HG03159 (cell line): ENCODE data around the gene LILRA2.
A peak's percentile ranks its signal among the peaks of the same experiment; 100 is the strongest.
"Not testable (repeated sequence)": the region's sequence is repeated elsewhere in the genome, so short reads cannot be mapped to it uniquely, and the experiment has no call there.

Source experiments
- ATAC-seq: cut with Tn5 transposase; IDR thresholded peaks from one replicate; pipeline ENCODE4 v1.9.1; 2021; ENCODE audit warnings: mild to moderate bottlenecking, moderate library complexity; ENCODE audit not compliant: unreplicated experiment

LILRA2 gene

GRCh38 chr19:54573330-54573872, at the start of gene LILRA2:
LILRA2 (plus strand) TSS chr19:54573790; CDS start chr19:54573879, 89 bp downstream.
- no peak for ATAC-seq

- ATAC-seq = no peak
Observed at GRCh38 chr19:54525636-54526035, 48.0 kb upstream of the LILRA2 start.

GRCh38 chr19:54526972-54527371, 46.6 kb upstream of the LILRA2 start:
- no peak for ATAC-seq

DNA sequence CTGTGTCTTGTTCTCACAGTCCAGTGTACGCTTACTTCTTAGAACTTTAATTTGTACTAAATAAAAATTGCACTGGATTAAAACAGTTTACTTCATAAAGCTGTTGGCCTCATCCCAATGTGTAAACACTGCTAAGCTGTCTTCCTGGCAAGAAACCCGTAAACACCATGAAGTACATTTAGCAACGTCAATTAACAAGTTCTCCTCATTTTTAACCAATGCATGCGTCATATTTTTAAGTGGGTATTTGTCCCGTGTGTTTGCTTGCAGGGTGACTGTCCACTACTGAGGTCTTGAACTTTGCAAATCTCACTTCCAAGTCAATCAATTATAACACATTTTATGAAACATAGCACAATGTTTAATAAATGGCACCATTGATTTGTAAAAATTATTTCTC, 42.7 kb upstream of the LILRA2 start:
- ATAC-seq = no peak

DNA sequence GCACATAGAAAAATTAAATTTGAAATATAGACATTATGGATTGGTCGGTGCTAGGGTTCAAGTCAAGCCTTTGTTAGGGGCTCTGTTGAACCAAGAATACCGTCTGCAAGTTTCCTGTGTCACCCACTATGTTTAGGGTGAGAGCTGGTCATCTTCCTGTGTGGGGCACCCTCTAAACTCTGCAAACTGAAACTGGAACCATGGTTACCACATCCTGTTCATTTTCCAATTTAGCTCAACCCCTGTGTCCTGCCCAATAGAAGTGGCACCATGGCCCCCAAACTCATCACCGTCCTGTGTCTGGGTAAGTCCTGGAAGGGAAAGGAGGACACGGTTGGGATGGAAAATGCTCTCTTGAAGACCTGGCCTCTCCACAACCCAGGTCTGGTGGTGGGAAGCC, 41.1 kb upstream of the LILRA2 start:
- ATAC-seq = peak; percentile 79

DNA sequence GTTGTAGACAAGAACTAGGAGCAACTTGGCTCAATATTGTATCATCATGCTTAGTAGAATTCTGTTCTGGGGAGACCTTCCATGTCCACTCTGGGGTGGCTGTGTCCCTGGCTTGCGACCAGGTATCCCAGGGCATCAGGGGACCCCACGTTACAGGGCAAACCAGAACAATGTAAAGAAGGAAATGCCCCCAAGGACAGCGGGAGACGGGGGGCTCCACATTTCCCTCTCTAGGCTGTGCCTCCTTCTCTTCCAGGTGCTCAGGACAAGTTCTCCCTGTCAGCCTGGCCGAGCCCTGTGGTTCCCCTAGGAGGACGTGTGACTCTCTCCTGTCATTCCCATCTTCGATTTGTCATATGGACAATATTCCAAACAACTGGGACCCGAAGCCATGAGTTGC, 40.1 kb upstream of the LILRA2 start:
- ATAC-seq = no peak

DNA sequence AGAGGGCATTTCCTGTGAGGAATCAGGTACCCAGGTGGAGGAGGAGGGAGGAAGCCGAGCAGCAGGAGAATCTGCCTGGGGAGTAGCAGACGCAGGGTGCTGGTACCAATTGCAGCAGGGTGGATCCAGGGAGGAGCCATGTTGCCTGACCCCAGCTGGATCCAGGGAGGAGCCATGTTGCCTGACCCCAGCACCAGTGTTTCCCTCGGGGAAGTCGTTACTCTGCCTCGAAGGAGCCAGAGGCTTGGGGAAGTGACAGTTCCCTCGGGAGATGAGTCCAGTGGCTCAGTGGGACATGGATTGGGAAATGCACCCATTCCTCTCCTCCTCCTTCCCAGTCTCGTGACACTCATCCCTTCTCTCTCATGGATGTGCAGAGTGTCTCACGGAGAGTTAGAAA, 39.4 kb upstream of the LILRA2 start:
- ATAC-seq = no peak

DNA sequence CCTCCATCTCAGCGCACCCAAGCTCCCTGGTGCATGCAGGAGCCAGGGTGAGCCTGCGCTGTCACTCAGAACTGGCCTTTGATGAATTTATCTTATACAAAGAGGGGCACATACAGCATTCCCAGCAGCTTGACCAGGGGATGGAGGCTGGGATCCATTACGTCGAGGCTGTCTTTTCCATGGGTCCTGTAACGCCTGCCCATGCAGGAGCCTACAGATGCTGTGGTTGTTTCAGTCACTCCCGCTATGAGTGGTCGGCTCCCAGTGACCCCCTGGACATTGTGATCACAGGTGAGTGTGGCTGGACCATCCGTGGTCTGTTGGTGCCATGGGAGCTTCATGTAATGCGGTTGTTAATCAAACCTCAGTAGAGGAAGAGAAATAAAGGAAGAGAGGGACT, 38.0 kb upstream of the LILRA2 start:
- no peak for ATAC-seq

DNA sequence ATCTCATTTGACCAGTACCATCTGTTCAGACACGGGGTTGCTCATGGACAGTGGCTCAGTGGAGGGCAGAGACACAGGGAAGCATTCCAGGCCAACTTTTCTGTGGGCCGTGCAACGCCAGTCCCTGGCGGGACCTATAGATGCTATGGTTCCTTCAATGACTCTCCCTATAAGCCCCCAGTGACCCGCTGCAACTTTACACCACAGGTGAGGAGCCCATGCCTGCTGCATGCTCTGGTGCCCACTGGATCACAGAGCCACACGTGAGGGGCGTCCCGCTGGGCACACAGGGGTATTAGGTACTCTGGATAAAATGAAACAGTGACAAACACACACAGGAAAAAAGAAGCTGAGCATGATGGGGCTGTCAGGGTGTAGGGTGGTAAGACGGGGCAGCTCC, 36.6 kb upstream of the LILRA2 start:
- no peak for ATAC-seq

DNA sequence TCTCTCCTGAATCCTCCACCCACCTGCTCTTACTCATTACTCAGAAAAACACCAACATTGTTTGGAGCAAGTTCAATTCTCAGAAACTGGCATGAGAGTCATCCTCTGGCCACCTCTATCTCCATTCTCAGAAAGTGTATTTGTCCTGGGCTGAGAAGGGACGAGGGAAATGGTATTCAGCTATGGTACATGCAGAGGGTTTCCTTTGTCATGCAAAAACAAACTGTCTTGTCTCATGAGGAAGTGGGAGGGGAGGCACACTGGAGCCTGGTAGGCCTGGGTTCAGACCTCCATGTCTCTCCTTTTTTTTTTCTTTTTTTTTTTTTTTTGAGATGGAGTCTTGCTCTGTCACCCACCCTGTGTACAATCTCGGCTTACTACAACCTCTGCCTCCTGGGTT, 31.9 kb upstream of the LILRA2 start:
- ATAC-seq = no peak

DNA sequence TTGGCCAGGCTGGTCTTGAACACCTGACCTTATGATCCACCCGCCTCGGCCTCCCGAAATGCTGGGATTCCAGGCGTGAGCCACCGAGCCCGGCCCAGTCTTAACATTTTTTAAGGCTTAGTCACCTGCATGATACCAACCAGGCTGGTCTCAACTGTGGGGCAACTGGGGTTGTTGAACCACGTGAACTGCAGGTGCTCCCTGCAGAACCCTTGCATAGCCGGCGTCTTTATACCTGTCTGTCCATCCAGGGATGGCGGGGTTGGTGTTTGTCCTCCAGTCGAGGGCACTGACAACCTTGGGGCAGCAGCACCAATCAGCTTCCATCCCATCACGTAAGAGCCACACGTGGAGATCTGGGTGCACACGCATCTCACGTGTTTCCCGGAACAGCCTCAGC, 24.8 kb upstream of the LILRA2 start:
- ATAC-seq = no peak

- ATAC-seq = no peak
Observed at GRCh38 chr19:54549224-54549623, 24.4 kb upstream of the LILRA2 start.

- ATAC-seq = no peak
Observed at GRCh38 chr19:54551293-54551692, 22.3 kb upstream of the LILRA2 start.

DNA sequence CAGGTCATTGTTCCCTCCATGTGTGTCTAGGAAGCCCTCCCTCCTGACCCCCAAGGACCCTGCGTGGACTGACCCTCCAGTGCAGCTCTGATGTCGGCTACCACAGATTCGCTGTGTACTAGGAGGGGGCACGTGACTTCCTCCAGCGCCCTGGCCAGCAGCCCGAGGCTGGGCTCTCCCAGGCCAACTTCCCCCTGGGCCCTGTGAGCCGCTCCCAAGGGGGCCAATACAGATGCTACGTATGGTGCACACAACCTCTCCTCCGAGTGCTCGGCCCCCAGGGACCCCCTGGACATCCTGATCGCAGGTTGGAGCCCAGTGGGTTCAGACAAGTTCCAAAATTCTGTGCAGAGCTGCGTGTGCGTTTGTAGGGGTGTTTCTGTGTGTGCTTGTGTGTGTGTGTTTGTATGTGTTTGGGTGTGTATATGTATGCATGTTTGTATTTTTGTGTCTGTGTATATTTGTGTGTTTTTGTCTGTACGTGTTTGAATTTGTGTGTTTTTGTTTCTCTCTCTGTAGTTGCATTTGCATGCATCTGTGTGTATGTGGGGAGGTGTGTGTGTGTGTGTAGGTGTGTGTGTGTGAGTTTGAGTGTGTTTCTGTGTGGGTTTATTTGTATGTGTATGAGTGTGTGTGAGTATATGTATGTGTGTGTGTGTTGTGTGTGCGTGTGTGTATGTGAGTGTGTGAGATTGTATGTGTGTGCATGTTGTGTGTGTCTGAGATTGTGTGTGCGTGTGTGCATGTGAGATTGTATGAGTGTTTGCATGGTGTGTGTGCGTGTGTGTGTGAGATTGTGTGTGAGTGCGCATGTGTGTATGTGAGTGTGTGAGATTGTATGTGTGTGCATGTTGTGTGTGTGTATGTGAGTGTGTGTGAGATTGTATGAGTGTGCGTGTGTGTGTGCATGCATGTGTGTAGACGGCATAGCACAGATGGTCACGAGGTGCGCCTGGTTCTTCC, 21.4 kb upstream of the LILRA2 start:
- no peak for ATAC-seq

- ATAC-seq = no peak
Observed at GRCh38 chr19:54552913-54553310, 20.7 kb upstream of the LILRA2 start.

DNA sequence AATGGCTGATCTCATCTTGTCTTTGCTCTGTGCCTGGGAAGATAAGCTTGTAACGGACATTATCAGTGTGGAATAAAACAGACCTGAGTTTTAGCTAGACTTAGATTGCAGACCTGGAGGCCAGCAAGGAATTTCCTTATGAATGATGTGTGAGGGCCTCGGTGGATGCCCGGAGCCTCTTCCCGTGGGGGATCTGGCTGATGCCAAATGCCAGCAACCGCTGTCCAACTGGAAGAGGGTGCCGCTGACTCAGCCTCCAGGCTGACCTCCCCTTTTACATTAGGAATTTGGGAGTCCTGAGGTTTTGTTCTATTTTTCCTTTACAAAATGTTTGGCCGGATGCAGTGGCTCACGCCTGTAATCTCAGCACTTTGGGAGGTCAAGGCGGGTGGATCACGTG, 19.6 kb upstream of the LILRA2 start:
- no peak for ATAC-seq

GRCh38 chr19:54554896-54555295, 18.7 kb upstream of the LILRA2 start:
- no peak for ATAC-seq

DNA sequence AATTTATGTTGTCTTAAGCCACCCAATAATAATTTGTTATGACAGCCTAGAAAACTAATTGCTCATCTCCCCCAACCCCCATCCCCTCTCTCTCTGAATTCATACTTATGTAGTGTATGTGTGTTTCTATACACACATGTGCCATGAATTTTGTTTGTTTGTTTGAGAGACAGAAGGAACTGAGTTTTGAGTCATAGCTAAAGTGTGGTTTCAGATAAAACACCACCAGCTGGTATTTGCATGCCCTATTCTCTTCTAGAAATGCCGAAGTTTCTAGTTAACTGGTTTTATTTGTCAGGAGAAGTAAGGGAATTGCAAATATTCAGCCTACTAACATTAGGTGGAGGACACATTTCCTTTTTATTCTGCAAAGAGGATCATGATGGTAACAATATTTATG, 17.4 kb upstream of the LILRA2 start:
- ATAC-seq = no peak

DNA sequence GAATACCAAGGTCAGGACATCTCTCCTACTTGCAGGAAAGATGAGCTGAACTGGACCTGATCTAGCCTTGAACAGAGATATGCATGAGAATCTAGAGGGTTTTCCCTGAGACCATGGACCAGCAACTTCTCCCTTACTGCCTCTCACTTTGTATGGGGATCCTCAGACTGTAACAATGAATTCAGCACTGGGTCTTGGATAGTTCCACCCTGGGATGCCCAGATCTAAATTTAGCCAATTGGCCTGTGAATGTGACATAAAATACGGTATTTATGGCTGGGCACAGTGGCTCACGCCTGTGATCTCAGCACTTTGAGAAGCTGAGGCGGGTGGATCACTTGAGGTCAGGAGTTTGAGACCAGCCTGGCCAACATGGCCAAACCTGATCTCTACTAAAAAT, 15.3 kb upstream of the LILRA2 start:
- no peak for ATAC-seq

DNA sequence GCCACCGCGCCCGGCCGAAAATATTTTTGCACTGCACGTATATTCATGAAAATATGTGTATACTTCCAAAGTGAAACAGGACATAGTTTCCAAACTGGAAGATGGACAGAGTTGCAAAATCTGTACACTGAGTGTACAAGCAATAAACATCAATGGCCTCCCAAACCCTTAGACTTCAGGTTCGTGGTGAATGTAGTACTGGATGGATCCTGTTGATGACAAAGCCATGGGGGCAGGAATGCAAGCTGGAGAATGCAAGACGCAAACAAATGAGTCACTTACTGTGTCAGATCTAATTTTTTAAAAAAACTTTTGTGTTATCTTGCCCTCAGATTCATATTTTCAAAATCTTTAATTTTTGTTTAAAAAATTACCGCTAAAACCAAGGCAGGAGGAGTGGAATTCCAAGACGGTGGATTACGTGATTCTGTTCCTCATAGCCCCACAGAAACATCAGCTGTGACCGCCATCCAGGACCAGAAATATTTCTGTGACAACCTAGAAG, 12.7 kb upstream of the LILRA2 start:
- ATAC-seq = no peak

- no peak for ATAC-seq
Observed at GRCh38 chr19:54561840-54562239, 11.8 kb upstream of the LILRA2 start.

GRCh38 chr19:54563206-54563605, 10.4 kb upstream of the LILRA2 start:
- not testable (repeated sequence) for ATAC-seq
